ENCODE data around the gene BICC1. TPM values are rescaled to one million over a fixed set of nuclear protein-coding genes. Genes with fewer than 3 reads are reported as not detected.

Gene BICC1
- total and polyA plus RNA-seq, 2 donors (not counting 3 experiments of a cell fraction or from before 2014, with no cell fraction given), result 0.06 to 0.29 TPM

- FAIRE-seq, result no peak
Measured at GRCh38 chr10:58773341-58773740, 260.7 kb downstream of the BICC1 start.

More at GRCh38 chr10:58773341-58773740, 260.7 kb downstream of the BICC1 start:
- no peaks in the 10 kb centered on the region for H4K20me1 ChIP-seq (replicated peaks; ENCODE audit: control insufficient read depth, extremely low read depth, insufficient read depth, low read length)
- peaks cover 2% of the 10 kb centered on the region for H3K9me1 ChIP-seq (replicated peaks; ENCODE audit: control insufficient read depth, extremely low read depth, insufficient read depth, low read length)
- intact Hi-C loops (cut with micrococcal nuclease), result no loop called here
- H3K36me3 ChIP-seq (ENCODE audit: control insufficient read depth in 2 of 2, extremely low read depth in 1 of 2, insufficient read depth in 2 of 2, low read length in 2 of 2), result no peaks in the 10 kb centered on the region
- no peaks in the 10 kb centered on the region for H3K79me2 ChIP-seq (ENCODE audit: control insufficient read depth, insufficient read depth, low read length)
- ChIA-PET POLR2A (no interaction called here), CTCF (no interaction called here)
- H3K9me3 ChIP-seq (replicated peaks; ENCODE audit: control insufficient read depth, insufficient read depth, low read length), result no peaks in the 10 kb centered on the region
- H3K4me2 ChIP-seq (ENCODE audit: insufficient read depth, low read length), result no peak overlapping the region
- H3K9ac ChIP-seq (replicated peaks; ENCODE audit: extremely low read depth, insufficient read depth, low read length), result no peak overlapping the region
- H3K4me3 ChIP-seq (replicated peaks in 1 of 3; ENCODE audit: insufficient read depth in 1 of 3, low read depth in 1 of 3, low read length in 3 of 3), result no peak overlapping the region
- TF ChIP-seq MYC (IDR thresholded peaks at IDR 0.05; ENCODE audit: low read depth, low read length) (no peak), GATA2 (IDR thresholded peaks at IDR 0.05; ENCODE audit: insufficient read depth, insufficient read length, low read depth, low read length) (no peak), MAX (IDR thresholded peaks at IDR 0.05; ENCODE audit: insufficient read depth, insufficient read length) (no peak), POLR2A (IDR thresholded peaks at IDR 0.05; ENCODE audit: low read depth, low read length) (no peak), CTCF (IDR thresholded peaks at IDR 0.05; ENCODE audit: extremely low read depth in 1 of 2, insufficient read depth in 1 of 2, low read depth in 1 of 2, low read length in 2 of 2) (no peak), JUN (IDR thresholded peaks at IDR 0.05; ENCODE audit: borderline replicate concordance, insufficient read depth, insufficient read length, low read depth) (no peak), EZH2 (IDR thresholded peaks at IDR 0.05; ENCODE audit: borderline replicate concordance, low read depth, low read length, severe bottlenecking) (no peak), FOS (IDR thresholded peaks at IDR 0.05; ENCODE audit: borderline replicate concordance, insufficient read depth, low read length) (no peak), POLR2AphosphoS5 (IDR thresholded peaks at IDR 0.05; ENCODE audit: insufficient read depth, low read depth, low read length) (no peak)
- dilution Hi-C loops (cut with MboI; ENCODE audit: extremely low pct_ligation_motif_present, low sequenced_read_pairs), result no loop called here
- DNase-seq (ENCODE audit: low read depth, low spot score), result no peak
- H3K27me3 ChIP-seq (ENCODE audit: control insufficient read depth in 2 of 2, insufficient read depth in 2 of 2, low read length in 2 of 2), result no peaks in the 10 kb centered on the region
- no peaks in the 10 kb centered on the region for H3K4me1 ChIP-seq (ENCODE audit: control insufficient read depth, extremely low read depth, insufficient read depth, low read length)
- no TSS peak for BruUV-seq (replicated peaks)
- H3K27ac ChIP-seq (ENCODE audit: insufficient read depth, low read depth, low read length), result no peak overlapping the region
- no peak overlapping the region for H2AFZ ChIP-seq (ENCODE audit: low read depth, low read length)
